ENCODE measurements around the gene EPB41L5. TPM values are rescaled to one million over a fixed set of nuclear protein-coding genes. Genes with fewer than 3 reads are reported as not detected.
"Not testable (repeated sequence)": the region's sequence is repeated elsewhere in the genome, so short reads cannot be mapped to it uniquely, and the experiment has no call there.

EPB41L5 gene
- polyA plus RNA-seq, 1 donor = 15.4 TPM

GRCh38 chr2:120142528-120143219, 129.8 kb downstream of the EPB41L5 start:
- no peak for DNase-seq

DNA sequence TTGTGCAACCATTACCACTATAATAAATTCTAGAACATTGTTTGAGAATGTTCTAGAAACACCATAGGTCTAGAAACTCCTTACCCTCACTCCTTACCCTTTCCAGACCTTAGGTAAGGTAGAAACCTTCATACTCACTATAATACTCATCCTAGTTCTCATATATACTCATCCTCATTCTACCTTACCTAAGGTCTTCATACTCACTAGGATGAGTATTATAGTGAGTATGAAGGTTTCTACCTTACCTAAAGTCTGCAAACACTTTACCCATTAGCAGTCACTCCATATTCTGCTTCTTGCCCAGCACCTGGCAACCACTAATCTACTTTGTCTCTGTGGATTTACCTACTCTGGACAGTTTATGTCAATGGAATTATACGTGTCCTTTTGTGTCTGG, 135.4 kb downstream of the EPB41L5 start:
- DNase-seq = no peak

- DNase-seq = no peak
These were observed 135.8 kb downstream of the EPB41L5 start for GRCh38 chr2:120148669-120149068.

GRCh38 chr2:120149406-120149805, 136.5 kb downstream of the EPB41L5 start:
- DNase-seq = no peak

DNA sequence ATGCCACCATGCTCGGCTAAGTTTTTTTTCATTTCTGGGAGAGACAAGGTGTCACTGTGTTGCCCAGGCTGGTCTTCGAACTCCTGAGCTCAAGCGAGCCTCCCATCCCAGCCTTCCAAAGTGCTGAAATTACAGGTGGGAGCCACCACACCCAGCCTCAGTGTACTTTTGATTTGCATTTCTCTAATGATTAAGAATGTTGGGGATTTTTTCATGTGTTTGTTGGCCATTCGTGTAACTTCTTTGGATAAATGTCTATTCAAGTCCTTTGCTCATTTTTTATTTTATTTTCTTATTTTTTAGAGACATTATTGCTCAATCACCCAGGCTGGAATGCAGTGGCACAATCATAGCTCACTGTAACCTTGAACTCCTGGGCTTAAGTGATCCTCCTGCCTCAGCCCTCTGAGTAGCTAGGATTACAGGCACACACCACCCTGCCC, 137.2 kb downstream of the EPB41L5 start:
- no peak for DNase-seq

DNA sequence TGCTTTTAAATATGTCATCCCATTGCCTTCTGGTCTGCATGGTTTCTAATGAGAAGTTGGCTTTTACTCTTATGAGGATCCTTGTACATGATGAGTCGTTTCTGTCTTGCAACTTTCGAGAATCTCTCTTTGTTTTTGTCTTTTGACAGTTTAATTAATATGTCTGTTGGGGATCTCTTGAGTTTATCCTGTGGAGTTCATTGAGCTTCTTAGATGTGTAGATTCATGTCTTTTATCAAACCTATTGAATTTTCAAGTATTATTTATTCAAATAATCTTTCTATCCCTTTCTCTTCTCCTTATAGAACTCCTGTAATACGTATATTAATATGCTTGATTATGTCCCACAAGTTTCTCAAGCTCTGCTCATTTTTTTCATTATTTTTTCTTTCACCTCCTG, 142.4 kb downstream of the EPB41L5 start:
- DNase-seq = no peak

GRCh38 chr2:120158658-120159057, 145.8 kb downstream of the EPB41L5 start:
- DNase-seq = not testable (repeated sequence)

DNA sequence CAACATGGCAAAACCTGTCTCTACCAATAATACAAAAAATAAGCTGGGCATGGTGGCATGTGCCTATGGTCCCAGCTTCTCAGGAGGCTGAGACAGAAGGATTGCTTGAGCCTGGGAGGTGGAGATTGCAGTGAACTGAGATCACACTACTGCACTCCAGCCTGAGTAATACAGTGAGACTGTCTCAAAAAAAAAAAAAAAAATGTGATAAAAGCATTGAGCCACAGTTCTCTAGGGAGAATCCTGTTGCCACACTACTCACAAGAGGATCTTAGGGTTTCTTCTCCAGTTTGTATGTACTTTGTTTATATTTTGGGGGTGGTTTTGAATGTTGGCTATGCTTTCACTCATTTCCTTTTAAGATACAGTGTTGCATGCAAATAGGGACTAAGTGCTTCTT, 148.3 kb downstream of the EPB41L5 start:
- no peak for DNase-seq

GRCh38 chr2:120162716-120163115, 149.8 kb downstream of the EPB41L5 start:
- DNase-seq = no peak

- DNase-seq = no peak
These were observed 154.4 kb downstream of the EPB41L5 start for GRCh38 chr2:120167272-120167671.

GRCh38 chr2:120169020-120169419, 156.1 kb downstream of the EPB41L5 start:
- DNase-seq = no peak

GRCh38 chr2:120174963-120175581, 162.2 kb downstream of the EPB41L5 start:
- DNase-seq = peak; percentile 78

DNA sequence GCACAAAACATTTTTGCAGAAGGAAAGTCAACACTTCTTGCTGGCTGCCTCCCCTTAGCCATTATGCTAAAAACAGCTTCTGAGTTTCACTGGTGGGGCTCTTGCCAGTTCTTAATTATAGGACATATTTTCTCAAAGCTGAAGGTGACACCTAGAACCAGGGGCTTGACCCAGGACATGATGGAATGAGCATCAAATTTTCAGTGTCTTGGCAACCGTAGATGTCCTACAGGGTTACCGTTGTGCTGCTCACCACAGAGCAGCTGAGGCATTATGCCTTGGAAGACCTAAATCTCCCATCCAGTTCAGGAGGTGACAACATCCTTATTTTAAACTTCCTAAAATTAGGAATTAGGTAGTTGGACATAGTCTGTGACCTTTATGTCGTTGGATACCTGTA, 163.6 kb downstream of the EPB41L5 start:
- no peak for DNase-seq

GRCh38 chr2:120177001-120177621, 164.2 kb downstream of the EPB41L5 start:
- no peak for DNase-seq

- no peak for DNase-seq
These were observed 165.1 kb downstream of the EPB41L5 start for GRCh38 chr2:120177973-120178372.

DNA sequence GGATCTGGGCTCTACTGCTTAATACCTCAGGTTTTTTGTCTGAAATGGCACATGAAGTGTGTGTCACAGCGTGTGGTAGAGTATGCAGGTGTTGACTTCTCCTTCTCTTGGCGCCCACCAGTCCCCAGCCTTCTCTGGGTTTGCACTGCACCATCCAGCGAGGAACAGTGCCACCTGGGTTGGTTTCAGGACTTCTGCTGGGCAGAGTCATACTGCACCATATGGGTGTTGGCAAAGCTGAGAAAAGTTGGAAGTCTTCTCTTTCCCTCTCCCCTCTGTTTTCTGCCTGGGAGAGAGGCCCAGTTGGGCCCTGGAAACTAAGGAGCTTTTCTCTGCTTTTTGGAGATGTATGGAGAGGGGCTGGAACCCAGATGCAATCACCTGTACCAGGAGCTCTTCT, 166.5 kb downstream of the EPB41L5 start:
- no peak for DNase-seq

DNA sequence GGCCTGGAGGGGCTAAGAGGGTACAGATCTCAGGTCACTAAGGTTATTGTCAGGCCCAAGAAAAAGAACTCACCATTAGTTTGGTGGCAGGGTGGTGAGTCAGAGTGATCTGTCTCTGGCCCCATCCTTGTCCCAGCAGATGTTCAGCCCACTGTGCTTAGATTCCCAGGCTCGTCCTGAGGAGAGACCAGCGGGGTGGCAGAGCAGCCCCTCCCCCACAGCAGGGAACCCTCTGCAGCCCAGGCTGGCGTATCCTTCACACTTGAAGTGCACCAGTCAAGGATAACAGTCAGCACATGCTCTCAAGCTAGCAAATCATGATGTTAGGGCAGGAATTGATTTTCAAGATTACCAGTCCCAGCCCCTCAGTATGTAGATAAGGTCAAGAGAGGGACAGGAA, 167.2 kb downstream of the EPB41L5 start:
- DNase-seq = no peak

- DNase-seq = no peak
These were observed 169.2 kb downstream of the EPB41L5 start for GRCh38 chr2:120182019-120182560.

DNA sequence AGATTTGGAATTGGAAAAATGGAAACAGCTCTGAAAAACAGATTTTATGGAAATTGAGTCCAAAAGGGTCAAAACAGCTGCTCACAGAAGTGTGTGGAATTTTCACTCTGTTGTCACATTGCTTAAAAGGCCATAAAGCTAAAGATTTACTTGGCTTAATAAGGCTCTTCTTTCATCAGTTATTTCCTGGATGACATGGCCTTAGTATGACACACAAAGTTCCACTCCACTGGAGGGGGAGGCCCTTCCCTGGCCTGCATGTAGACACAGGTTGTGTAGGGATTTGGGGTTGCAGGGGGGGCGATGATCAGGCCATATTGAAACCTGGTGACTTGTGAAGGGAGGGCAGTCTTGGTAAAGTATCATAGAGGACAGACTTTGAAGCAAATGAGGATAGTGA, 176.3 kb downstream of the EPB41L5 start:
- no peak for DNase-seq

GRCh38 chr2:120192280-120192679, 179.4 kb downstream of the EPB41L5 start:
- DNase-seq = no peak

DNA sequence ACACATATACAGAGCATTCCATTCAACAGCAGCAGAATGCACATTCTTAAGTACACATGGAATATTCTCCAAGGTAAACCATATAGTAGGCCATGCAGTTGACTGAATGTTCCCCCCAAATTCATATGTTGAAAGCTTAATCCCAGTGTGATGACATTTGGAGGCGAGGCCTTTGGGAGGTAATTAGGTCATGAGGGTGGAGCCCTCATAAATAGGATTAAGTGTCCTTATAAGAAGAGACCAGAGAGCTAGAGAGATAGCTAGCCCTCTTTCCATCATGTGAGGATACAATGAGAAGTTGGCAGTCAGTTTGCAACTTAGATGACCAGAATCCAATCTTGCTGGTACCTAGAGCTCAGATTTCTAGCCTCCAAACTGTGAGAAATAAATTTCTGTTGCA, 182.7 kb downstream of the EPB41L5 start:
- no peak for DNase-seq

DNA sequence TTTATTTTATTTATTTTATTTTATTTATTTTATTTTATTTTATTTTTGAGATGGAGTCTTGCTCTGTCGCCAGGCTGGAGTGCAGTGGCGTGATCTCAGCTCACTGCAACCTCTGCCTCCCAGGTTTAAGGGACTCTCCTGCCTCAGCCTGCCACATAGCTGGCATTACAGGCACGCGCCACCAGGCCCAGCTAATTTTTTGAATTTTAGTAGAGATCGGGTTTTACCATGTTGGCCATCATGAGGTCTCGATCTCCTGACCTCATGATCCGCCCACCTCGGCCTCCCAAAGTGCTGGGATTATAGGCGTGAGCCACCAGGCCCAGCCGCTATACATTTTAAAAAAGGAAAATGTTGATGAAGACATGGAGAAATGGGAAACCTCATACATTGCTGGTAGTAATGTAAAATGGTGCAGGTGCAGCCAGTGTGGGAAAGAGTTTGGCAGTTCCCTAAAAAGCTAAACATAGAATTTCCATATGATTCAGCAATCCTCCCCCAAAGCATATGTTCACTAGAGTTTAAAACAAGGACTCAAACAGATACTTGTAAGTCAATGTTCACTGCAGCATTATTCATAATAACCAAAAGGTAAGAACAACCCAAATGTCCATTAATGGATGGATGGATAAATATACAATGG, 187.1 kb downstream of the EPB41L5 start:
- not testable (repeated sequence) for DNase-seq

Data from hindlimb muscle (tissue), 1 donor.